SH-SY5Y (cell line): ENCODE measurements around the gene MARK2.

Experiments
- GATA2 ChIP-seq: IDR thresholded peaks from 2 replicates; pipeline ENCODE4 v1.6.1; 2011; ENCODE audit warnings: mild to moderate bottlenecking, low read depth, low read length
- GATA3 ChIP-seq: IDR thresholded peaks from 2 replicates; pipeline ENCODE4 v1.6.1; 2011; ENCODE audit warnings: low read depth, mild to moderate bottlenecking, low read length, moderate library complexity

DNA sequence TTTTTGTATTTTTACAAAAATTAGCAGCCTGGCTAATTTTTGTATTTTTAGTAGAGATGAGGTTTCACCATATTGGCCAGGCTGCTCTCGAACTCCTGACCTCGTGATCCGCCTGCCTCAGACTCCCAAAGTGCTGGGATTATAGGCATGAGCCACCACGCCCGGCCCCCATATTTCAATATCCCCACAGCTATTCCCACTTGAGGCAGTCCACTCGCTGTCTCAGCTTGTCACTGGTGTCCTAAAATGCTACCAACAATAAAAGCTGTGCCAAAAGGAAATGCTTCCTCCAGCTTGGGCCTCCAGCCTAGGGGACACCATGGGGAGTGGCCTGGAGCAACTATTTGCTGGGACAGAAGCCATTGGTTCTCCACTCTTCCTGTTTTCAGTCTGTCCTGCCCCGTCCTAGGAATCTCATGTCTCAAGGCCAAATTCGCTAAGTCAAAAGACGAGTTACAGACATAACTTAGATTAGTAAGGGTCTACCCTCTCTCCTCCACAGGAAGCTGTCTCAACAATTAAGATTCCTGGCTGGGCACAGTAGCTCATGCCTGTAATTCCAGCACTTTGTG lies 33.0 kb upstream of the MARK2 start:
- TF ChIP-seq GATA2 (no peak), GATA3 (no peak)
